Measurements from ENCODE around the gene NDEL1.

GRCh38 chr17:8480011-8480976 lies 44.6 kb downstream of the NDEL1 start:
- TF ChIP-seq, protein P1, sequence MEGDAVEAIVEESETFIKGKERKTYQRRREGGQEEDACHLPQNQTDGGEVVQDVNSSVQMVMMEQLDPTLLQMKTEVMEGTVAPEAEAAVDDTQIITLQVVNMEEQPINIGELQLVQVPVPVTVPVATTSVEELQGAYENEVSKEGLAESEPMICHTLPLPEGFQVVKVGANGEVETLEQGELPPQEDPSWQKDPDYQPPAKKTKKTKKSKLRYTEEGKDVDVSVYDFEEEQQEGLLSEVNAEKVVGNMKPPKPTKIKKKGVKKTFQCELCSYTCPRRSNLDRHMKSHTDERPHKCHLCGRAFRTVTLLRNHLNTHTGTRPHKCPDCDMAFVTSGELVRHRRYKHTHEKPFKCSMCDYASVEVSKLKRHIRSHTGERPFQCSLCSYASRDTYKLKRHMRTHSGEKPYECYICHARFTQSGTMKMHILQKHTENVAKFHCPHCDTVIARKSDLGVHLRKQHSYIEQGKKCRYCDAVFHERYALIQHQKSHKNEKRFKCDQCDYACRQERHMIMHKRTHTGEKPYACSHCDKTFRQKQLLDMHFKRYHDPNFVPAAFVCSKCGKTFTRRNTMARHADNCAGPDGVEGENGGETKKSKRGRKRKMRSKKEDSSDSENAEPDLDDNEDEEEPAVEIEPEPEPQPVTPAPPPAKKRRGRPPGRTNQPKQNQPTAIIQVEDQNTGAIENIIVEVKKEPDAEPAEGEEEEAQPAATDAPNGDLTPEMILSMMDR (IDR thresholded peaks at IDR 0.05; ENCODE audit: low read depth, low read length, poor library complexity, severe bottlenecking), result no peak
- TF ChIP-seq EZH2phosphoT487 (IDR thresholded peaks at IDR 0.05; ENCODE audit: borderline replicate concordance, low read length), result no peak

All from DOHH2 (cell line).